Neural progenitor cell (in vitro differentiated cells): ENCODE results near the gene RIMBP3C. TPM values are rescaled to one million over a fixed set of nuclear protein-coding genes. Genes with fewer than 3 reads are reported as not detected.
"Not testable (repeated sequence)": the region's sequence is repeated elsewhere in the genome, so short reads cannot be mapped to it uniquely, and the experiment has no call there.

Experiments used
- DNase-seq: peaks from one replicate; pipeline ENCODE4 v3.0.0-alpha.2; 2016; ENCODE audit warnings: low spot score
- H2AFZ ChIP-seq: fragments of 200-600 bp; sonication (generic); replicated peaks from 2 replicates; pipeline ENCODE4 v1.6.1; 2016; ENCODE audit warnings: antibody characterized with exemption
- H3F3A ChIP-seq: fragments of 200-600 bp; sonication (generic); 2 replicates; pipeline ENCODE4 v1.6.1; 2016; ENCODE audit warnings: antibody characterized with exemption, low read depth
- H3K27ac ChIP-seq: fragments of 200-600 bp; sonication (generic); 2 replicates; pipeline ENCODE4 v1.5.1; 2016; ENCODE audit warnings: mild to moderate bottlenecking
- H3K27me3 ChIP-seq: fragments of 200-600 bp; sonication (generic); 2 replicates; pipeline ENCODE4 v1.6.1; 2016; ENCODE audit warnings: mild to moderate bottlenecking, moderate library complexity
- H3K36me3 ChIP-seq: fragments of 200-600 bp; sonication (generic); 2 replicates; pipeline ENCODE4 v1.5.1; 2016
- H3K4me1 ChIP-seq: fragments of 200-600 bp; sonication (generic); 2 replicates; pipeline ENCODE4 v1.6.1; 2016; ENCODE audit warnings: mixed run types
- H3K4me2 ChIP-seq: fragments of 200-600 bp; sonication (generic); 2 replicates; pipeline ENCODE4 v1.6.1; 2016
- H3K4me3 ChIP-seq: fragments of 200-600 bp; sonication (generic); 2 replicates; pipeline ENCODE4 v1.5.1; 2016
- H3K79me2 ChIP-seq: fragments of 200-600 bp; sonication (generic); 2 replicates; pipeline ENCODE4 v1.6.1; 2016; ENCODE audit warnings: low read depth
- H3K9ac ChIP-seq: fragments of 200-600 bp; sonication (generic); 2 replicates; pipeline ENCODE4 v1.6.1; 2016
- H3K9me3 ChIP-seq: fragments of 200-600 bp; sonication (generic); 2 replicates; pipeline ENCODE4 v1.5.1; 2016; ENCODE audit warnings: low read depth
- H4K20me1 ChIP-seq: fragments of 200-600 bp; sonication (generic); 2 replicates; pipeline ENCODE4 v1.6.1; 2016; ENCODE audit warnings: low read depth
- H3K27ac Mint-ChIP-seq: 3 replicates; pipeline ENCODE4 v1.8.0; 2021; ENCODE audit warnings: mixed read lengths
- H3K27me3 Mint-ChIP-seq: 2 replicates; pipeline ENCODE4 v1.8.0; 2022; ENCODE audit warnings: low read depth, mild to moderate bottlenecking, inconsistent platforms, moderate library complexity, mixed read lengths; ENCODE audit not compliant: insufficient read depth
- H3K36me3 Mint-ChIP-seq: 3 replicates; pipeline ENCODE4 v1.8.0; 2021; ENCODE audit warnings: mixed read lengths
- H3K4me1 Mint-ChIP-seq: 3 replicates; pipeline ENCODE4 v1.8.0; 2021; ENCODE audit warnings: mixed read lengths
- H3K4me3 Mint-ChIP-seq: 3 replicates; pipeline ENCODE4 v1.8.0; 2021; ENCODE audit warnings: mild to moderate bottlenecking, moderate library complexity, mixed read lengths
- H3K9me3 Mint-ChIP-seq: 3 replicates; pipeline ENCODE4 v1.8.0; 2020; ENCODE audit warnings: mixed read lengths
- EZH2 ChIP-seq: fragments of 200-600 bp; sonication (generic); IDR thresholded peaks from 2 replicates; pipeline ENCODE4 v1.6.1; 2017; ENCODE audit warnings: antibody characterized with exemption, mild to moderate bottlenecking, moderate library complexity
- EZH2phosphoT487 ChIP-seq: fragments of 200-600 bp; sonication (generic); IDR thresholded peaks from 2 replicates; pipeline ENCODE4 v1.6.1; 2017; ENCODE audit warnings: antibody characterized with exemption
- total RNA-seq: library from RNA; depleted of rRNA; stranded (reverse); fragments of >200 nt; gene quantifications from 2 replicates; pipeline ENCODE4 v1.2.3, GENCODE V29; 2015; ENCODE audit warnings: low replicate concordance
- TF ChIP-seq, protein P1 (sequence below): fragments of 200-600 bp; sonication (generic); IDR thresholded peaks from 2 replicates; pipeline ENCODE4 v1.5.1; 2017; ENCODE audit warnings: antibody characterized with exemption, mild to moderate bottlenecking

RIMBP3C gene
- total RNA-seq, 1 donor from 2014 or later: 1.2 TPM

DNA sequence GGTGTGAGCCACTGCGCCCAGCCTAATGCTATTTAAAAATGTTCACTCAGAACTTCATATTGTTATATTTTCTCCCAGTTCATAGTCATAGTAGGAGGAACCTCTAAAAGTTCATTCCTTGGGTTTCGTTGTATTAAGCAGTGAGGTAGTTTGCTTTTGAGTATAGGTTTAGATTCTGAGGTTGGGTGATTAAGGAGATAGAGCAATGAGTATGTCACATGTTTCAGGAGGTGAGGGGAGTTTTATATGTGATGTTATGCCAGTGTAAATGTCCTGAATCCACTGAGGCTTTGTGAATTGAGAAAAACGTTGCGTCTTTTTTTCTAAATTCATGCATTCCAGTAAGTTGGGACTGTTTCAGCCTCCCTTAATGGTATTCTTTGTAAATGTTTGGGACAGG, 20.4 kb upstream of the RIMBP3C start:
- Histone ChIP-seq H3K4me2 (no peak overlapping the region), H3K36me3 (no peaks in the 10 kb centered on the region), H3K79me2 (peaks cover 91% of the 10 kb centered on the region), H3K4me3 (no peak overlapping the region), H3K4me1 (peaks cover 25% of the 10 kb centered on the region), H3F3A (peaks cover 21% of the 10 kb centered on the region), H3K9ac (no peak overlapping the region), H4K20me1 (peaks cover 86% of the 10 kb centered on the region), H3K27ac (no peak overlapping the region), H3K27me3 (no peaks in the 10 kb centered on the region), H2AFZ (no peak overlapping the region), H3K9me3 (no peaks in the 10 kb centered on the region)
- DNase-seq: no peak
- no peak overlapping the region for H3K4me3 Mint-ChIP-seq
- H3K4me1 Mint-ChIP-seq: peaks cover 39% of the 10 kb centered on the region
- no peak for TF ChIP-seq EZH2
- TF ChIP-seq EZH2phosphoT487: no peak
- TF ChIP-seq, protein P1, sequence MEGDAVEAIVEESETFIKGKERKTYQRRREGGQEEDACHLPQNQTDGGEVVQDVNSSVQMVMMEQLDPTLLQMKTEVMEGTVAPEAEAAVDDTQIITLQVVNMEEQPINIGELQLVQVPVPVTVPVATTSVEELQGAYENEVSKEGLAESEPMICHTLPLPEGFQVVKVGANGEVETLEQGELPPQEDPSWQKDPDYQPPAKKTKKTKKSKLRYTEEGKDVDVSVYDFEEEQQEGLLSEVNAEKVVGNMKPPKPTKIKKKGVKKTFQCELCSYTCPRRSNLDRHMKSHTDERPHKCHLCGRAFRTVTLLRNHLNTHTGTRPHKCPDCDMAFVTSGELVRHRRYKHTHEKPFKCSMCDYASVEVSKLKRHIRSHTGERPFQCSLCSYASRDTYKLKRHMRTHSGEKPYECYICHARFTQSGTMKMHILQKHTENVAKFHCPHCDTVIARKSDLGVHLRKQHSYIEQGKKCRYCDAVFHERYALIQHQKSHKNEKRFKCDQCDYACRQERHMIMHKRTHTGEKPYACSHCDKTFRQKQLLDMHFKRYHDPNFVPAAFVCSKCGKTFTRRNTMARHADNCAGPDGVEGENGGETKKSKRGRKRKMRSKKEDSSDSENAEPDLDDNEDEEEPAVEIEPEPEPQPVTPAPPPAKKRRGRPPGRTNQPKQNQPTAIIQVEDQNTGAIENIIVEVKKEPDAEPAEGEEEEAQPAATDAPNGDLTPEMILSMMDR: no peak
- H3K27ac Mint-ChIP-seq: no peak overlapping the region
- no peaks in the 10 kb centered on the region for H3K9me3 Mint-ChIP-seq
- H3K27me3 Mint-ChIP-seq: peaks cover 4% of the 10 kb centered on the region
- H3K36me3 Mint-ChIP-seq: peaks cover 6% of the 10 kb centered on the region

DNA sequence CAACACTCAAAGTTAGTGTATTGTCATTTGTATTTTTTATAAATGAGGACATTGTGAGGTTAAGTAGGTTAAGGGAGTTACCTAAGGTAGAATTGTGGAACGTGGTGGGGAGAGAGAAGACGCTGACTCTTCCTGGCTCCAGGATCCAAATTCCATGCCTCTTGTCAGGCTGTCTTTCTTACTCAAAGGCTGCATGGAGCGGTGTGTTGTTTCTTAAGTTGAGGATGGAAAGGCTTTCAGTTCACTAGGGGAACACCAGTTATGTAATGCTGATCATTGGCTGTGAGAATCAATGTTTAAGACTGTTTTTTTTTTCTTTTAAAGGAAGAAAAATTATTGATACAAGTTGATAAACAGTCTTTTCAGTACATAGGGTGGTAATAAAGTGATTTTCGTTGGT, 19.1 kb upstream of the RIMBP3C start:
- peaks cover 78% of the 10 kb centered on the region for H3K79me2 ChIP-seq
- H3K4me3 ChIP-seq: peak overlapping the region; percentile 98
- H3F3A ChIP-seq: peaks cover 24% of the 10 kb centered on the region
- Mint-ChIP-seq H3K9me3 (no peaks in the 10 kb centered on the region), H3K4me1 (peaks cover 39% of the 10 kb centered on the region), H3K36me3 (peaks cover 6% of the 10 kb centered on the region), H3K27me3 (peaks cover 7% of the 10 kb centered on the region), H3K4me3 (no peak overlapping the region), H3K27ac (peak overlapping the region; percentile 9)
- no peak overlapping the region for H2AFZ ChIP-seq
- H3K4me1 ChIP-seq: peaks cover 25% of the 10 kb centered on the region
- peak overlapping the region; percentile 99 for H3K4me2 ChIP-seq
- no peak for TF ChIP-seq EZH2
- TF ChIP-seq EZH2phosphoT487: no peak
- TF ChIP-seq, protein P1: no peak
- peaks cover 74% of the 10 kb centered on the region for H4K20me1 ChIP-seq
- H3K27me3 ChIP-seq: no peaks in the 10 kb centered on the region
- no peaks in the 10 kb centered on the region for H3K9me3 ChIP-seq
- no peak overlapping the region for H3K27ac ChIP-seq
- no peak for DNase-seq
- H3K36me3 ChIP-seq: no peaks in the 10 kb centered on the region
- H3K9ac ChIP-seq: no peak overlapping the region

DNA sequence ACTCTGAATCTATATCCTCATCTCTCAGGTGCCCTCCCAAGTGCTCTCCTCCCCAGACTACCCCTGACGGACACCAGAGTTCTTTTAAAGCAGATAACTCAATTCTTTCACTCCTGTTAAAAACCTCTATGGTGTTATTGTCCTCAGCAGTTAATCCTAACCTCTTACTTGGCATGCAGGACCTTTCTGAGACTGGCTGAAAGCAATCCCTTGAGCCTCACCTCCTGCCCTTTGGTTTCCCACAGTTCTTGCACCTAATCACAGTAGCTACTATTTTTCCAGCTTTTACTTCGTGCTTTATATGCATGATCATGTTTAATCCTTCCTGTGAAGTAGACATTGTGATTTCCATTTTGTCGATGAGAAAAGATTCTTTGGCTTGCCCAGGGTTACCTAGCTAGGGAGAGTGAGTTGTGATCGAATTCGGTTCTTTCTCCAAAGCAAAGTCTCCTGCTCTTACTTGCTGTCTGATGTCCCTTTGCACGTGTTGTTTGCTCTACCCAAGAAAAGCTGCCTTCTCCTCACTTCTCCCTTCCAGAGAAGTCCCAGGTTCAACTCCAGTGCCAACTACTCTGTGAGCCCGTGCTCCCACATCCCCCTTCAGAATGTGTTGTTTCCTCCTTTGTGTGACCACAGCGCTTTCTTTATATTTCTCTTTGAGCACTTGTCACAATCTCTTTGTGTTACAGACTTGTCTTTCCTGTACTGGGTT, 18.4 kb upstream of the RIMBP3C start:
- H3K4me1 ChIP-seq: peaks cover 25% of the 10 kb centered on the region
- Mint-ChIP-seq H3K4me1 (peaks cover 39% of the 10 kb centered on the region), H3K9me3 (no peaks in the 10 kb centered on the region), H3K27me3 (peaks cover 7% of the 10 kb centered on the region), H3K36me3 (peaks cover 6% of the 10 kb centered on the region), H3K4me3 (peak overlapping the region; percentile 97), H3K27ac (no peak overlapping the region)
- DNase-seq: peak; percentile 63
- H3K9ac ChIP-seq: no peak overlapping the region
- TF ChIP-seq, protein P1: no peak
- TF ChIP-seq EZH2phosphoT487: no peak
- no peak for TF ChIP-seq EZH2
- no peaks in the 10 kb centered on the region for H3K9me3 ChIP-seq
- peak overlapping the region; percentile 98 for H3K4me3 ChIP-seq
- no peaks in the 10 kb centered on the region for H3K27me3 ChIP-seq
- H3F3A ChIP-seq: peaks cover 24% of the 10 kb centered on the region
- H3K4me2 ChIP-seq: peak overlapping the region; percentile 99
- H2AFZ ChIP-seq: no peak overlapping the region
- H3K27ac ChIP-seq: no peak overlapping the region
- no peaks in the 10 kb centered on the region for H3K36me3 ChIP-seq
- peaks cover 71% of the 10 kb centered on the region for H3K79me2 ChIP-seq
- peaks cover 66% of the 10 kb centered on the region for H4K20me1 ChIP-seq

DNA sequence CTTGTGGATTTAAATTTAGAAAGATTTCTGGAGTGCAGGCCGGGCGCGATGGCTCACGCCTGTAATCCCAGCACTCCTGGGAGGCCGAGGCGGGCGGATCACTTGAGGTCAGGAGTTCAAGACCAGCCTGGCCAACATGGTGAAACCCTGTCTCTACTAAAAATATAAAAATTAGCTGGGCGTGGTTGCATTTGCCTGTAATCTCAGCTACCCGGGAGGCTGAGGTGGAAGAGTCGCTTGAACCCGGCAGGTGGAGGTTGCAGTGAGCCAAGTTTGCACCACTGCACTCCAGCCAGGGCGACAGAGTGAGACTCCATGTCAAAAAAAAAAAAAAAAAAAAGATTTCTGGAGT, 17.8 kb upstream of the RIMBP3C start:
- not testable (repeated sequence) for H2AFZ ChIP-seq, DNase-seq, H3K27ac Mint-ChIP-seq, H3K27me3 Mint-ChIP-seq, H3K27ac ChIP-seq, H3K9me3 ChIP-seq, H3K27me3 ChIP-seq, H3K36me3 Mint-ChIP-seq, H3K36me3 ChIP-seq, H3K9me3 Mint-ChIP-seq
- Histone ChIP-seq H3K4me1 (peaks cover 25% of the 10 kb centered on the region), H3K79me2 (peaks cover 65% of the 10 kb centered on the region), H4K20me1 (peaks cover 60% of the 10 kb centered on the region), H3F3A (peaks cover 24% of the 10 kb centered on the region), H3K4me3 (peak overlapping the region; percentile 98), H3K4me2 (peak overlapping the region; percentile 99), H3K9ac (peak overlapping the region; percentile 99)
- Mint-ChIP-seq H3K4me3 (peak overlapping the region; percentile 97), H3K4me1 (peaks cover 36% of the 10 kb centered on the region)
